Body of pancreas (tissue), 4 donors: ENCODE measurements around the gene BLM.

Experiments
- POLR2A ChIP-seq, 3 donors: fragments of 450-650 bp; IDR thresholded peaks; one replicate each; pipeline ENCODE4 v1.6.1; 2016; ENCODE audit warnings: antibody characterized with exemption in 3 of 3, mild to moderate bottlenecking in 2 of 3
- TF ChIP-seq, protein P1 (sequence below), 7 experiments: fragments of 450-650 bp in 4 of 7; fragments of 200-600 bp in 3 of 7; sonication (generic) in 3 of 7; IDR thresholded peaks; one replicate each; pipeline ENCODE4 v1.5.1; 2016 to 2019; ENCODE audit warnings: antibody characterized with exemption in 7 of 7

- TF ChIP-seq, protein P1, sequence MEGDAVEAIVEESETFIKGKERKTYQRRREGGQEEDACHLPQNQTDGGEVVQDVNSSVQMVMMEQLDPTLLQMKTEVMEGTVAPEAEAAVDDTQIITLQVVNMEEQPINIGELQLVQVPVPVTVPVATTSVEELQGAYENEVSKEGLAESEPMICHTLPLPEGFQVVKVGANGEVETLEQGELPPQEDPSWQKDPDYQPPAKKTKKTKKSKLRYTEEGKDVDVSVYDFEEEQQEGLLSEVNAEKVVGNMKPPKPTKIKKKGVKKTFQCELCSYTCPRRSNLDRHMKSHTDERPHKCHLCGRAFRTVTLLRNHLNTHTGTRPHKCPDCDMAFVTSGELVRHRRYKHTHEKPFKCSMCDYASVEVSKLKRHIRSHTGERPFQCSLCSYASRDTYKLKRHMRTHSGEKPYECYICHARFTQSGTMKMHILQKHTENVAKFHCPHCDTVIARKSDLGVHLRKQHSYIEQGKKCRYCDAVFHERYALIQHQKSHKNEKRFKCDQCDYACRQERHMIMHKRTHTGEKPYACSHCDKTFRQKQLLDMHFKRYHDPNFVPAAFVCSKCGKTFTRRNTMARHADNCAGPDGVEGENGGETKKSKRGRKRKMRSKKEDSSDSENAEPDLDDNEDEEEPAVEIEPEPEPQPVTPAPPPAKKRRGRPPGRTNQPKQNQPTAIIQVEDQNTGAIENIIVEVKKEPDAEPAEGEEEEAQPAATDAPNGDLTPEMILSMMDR (IDR thresholded peaks at IDR 0.05): no peak
- no peak for TF ChIP-seq POLR2A (IDR thresholded peaks at IDR 0.05)
Measured at GRCh38 chr15:90679959-90680358, 37.2 kb upstream of the BLM start.
